ENCODE data around the gene FAF1.

DNA sequence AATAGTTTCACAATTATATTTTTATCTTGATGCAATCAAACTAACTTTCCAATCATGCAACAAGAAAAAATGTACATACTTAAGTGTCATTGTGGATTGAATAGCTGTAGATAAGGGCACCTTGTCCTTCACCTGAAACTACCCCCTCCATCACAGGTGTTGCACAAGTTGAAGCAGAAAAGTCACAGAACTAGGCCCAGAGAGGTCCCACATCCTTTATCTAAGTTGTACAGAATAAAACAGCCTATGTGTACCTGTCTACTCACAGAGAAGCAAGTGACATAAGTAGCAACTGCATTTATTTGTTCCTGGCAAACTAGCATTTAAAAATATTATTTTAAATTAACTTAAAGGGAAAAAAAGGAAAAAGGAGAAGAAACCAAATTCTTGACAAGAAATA is 256.8 kb downstream of the FAF1 start:
- TF ChIP-seq GATA2 (IDR thresholded peaks at IDR 0.05; ENCODE audit: low read depth, low read length) (no peak), GATA3 (IDR thresholded peaks at IDR 0.05; ENCODE audit: low read depth, low read length) (no peak)

Data from SH-SY5Y (cell line).